ENCODE results near the gene PRKN.

DNA sequence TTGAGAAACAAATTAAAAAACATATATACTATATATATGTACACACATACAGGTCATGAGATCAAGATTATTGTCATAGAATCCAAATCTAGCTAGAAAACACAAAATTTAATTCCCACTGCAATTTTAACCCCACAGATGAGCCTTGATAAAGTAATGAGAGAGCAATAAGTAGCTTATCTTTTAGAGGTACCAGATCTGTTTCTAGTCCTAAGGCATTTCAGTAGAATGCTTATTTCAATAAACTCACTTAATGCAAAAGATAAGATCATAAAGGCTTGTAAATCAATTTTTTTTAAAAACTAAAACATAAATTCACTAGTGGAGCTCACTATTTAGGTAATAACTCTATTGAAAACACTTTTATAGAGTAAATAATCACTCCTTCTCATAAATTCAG, 47.2 kb downstream of the PRKN start:
- TF ChIP-seq CTCF (IDR thresholded peaks at IDR 0.05): no peak
- no peak for TF ChIP-seq REST (IDR thresholded peaks at IDR 0.05; ENCODE audit: insufficient read depth in 1 of 2, low read depth in 2 of 2, low read length in 1 of 2)
- no peak for TF ChIP-seq POLR2AphosphoS5 (IDR thresholded peaks at IDR 0.05; ENCODE audit: low read depth, low read length)
